HG03354 (cell line): ENCODE data around the gene DOLPP1.
A peak's percentile ranks its signal among the peaks of the same experiment; 100 is the strongest.

Source experiments
- ATAC-seq: cut with Tn5 transposase; IDR thresholded peaks from one replicate; pipeline ENCODE4 v1.9.1; 2021; ENCODE audit warnings: mild to moderate bottlenecking; ENCODE audit not compliant: unreplicated experiment, poor library complexity, severe bottlenecking

DOLPP1 gene

GRCh38 chr9:129060991-129061390 lies 19.9 kb upstream of the DOLPP1 start:
- ATAC-seq = no peak

- no peak for ATAC-seq
Observed at GRCh38 chr9:129063061-129063460, 17.9 kb upstream of the DOLPP1 start.

- ATAC-seq = no peak
Observed at GRCh38 chr9:129064499-129064908, 16.4 kb upstream of the DOLPP1 start.

GRCh38 chr9:129068110-129068509 lies 12.8 kb upstream of the DOLPP1 start:
- no peak for ATAC-seq

GRCh38 chr9:129068990-129069861 lies 11.7 kb upstream of the DOLPP1 start:
- ATAC-seq = peak; percentile 79

GRCh38 chr9:129069862-129070641 lies 10.9 kb upstream of the DOLPP1 start:
- ATAC-seq = peak; percentile 4

- no peak for ATAC-seq
Observed at GRCh38 chr9:129070696-129071525, 10.0 kb upstream of the DOLPP1 start.

- no peak for ATAC-seq
Observed at GRCh38 chr9:129071526-129072126, 9.3 kb upstream of the DOLPP1 start.

- no peak for ATAC-seq
Observed at GRCh38 chr9:129072171-129072570, 8.7 kb upstream of the DOLPP1 start.

- ATAC-seq = no peak
Observed at GRCh38 chr9:129073404-129073803, 7.5 kb upstream of the DOLPP1 start.

- ATAC-seq = no peak
Observed at GRCh38 chr9:129074106-129074505, 6.8 kb upstream of the DOLPP1 start.

- no peak for ATAC-seq
Observed at GRCh38 chr9:129075996-129076639, 4.8 kb upstream of the DOLPP1 start.

- no peak for ATAC-seq
Observed at GRCh38 chr9:129076640-129077037, 4.3 kb upstream of the DOLPP1 start.

GRCh38 chr9:129077236-129077635 lies 3.7 kb upstream of the DOLPP1 start:
- no peak for ATAC-seq

GRCh38 chr9:129078691-129079503 lies 2.0 kb upstream of the DOLPP1 start:
- ATAC-seq = no peak

GRCh38 chr9:129079829-129080228 lies 1.1 kb upstream of the DOLPP1 start:
- ATAC-seq = no peak

GRCh38 chr9:129080298-129080600 lies 662 bp upstream of the DOLPP1 start:
- ATAC-seq = no peak

- ATAC-seq = no peak
Observed at GRCh38 chr9:129081388-129081904, 535 bp downstream of the DOLPP1 start.
